OCI-LY1 (cell line): Measurements from ENCODE around the gene SMIM32.

ENCODE experiments used
- EZH2 ChIP-seq: fragments of 200-600 bp; sonication (generic), shearing (Covaris generic); IDR thresholded peaks from 2 replicates; pipeline ENCODE4 v1.8.0; 2017; ENCODE audit warnings: borderline replicate concordance, mixed run types, mild to moderate bottlenecking, antibody characterized with exemption, low read length, moderate library complexity, mixed read lengths
- TF ChIP-seq, protein P1 (sequence below): fragments of 200-600 bp; sonication (generic), shearing (Covaris generic); IDR thresholded peaks from 2 replicates; pipeline ENCODE4 v1.5.1; 2017; ENCODE audit warnings: mild to moderate bottlenecking, antibody characterized with exemption, low read length, moderate library complexity, mixed read lengths

DNA sequence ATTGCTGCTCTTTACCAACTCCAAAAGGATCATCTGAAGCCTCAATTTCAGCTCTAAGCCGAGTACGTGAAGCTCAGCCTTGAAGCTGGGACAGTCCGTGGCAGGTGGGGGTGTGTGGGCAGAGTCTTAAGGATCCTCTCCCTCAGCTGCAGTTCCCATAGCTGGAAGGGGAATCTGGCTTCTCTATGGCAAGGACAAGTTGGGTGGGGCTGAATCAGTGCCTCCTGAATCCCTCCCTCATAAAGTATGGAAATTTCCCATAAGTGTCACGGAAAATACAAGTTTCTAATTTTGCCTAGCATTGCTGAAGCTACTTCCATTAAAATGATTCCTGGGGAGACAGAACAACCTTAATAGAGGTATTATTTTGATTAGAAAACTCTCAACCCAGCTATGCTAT lies 47.9 kb upstream of the SMIM32 start:
- TF ChIP-seq, protein P1, sequence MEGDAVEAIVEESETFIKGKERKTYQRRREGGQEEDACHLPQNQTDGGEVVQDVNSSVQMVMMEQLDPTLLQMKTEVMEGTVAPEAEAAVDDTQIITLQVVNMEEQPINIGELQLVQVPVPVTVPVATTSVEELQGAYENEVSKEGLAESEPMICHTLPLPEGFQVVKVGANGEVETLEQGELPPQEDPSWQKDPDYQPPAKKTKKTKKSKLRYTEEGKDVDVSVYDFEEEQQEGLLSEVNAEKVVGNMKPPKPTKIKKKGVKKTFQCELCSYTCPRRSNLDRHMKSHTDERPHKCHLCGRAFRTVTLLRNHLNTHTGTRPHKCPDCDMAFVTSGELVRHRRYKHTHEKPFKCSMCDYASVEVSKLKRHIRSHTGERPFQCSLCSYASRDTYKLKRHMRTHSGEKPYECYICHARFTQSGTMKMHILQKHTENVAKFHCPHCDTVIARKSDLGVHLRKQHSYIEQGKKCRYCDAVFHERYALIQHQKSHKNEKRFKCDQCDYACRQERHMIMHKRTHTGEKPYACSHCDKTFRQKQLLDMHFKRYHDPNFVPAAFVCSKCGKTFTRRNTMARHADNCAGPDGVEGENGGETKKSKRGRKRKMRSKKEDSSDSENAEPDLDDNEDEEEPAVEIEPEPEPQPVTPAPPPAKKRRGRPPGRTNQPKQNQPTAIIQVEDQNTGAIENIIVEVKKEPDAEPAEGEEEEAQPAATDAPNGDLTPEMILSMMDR = no peak
- no peak for TF ChIP-seq EZH2
